Measurements from ENCODE around the gene LRRC17. TPM values are rescaled to one million over a fixed set of nuclear protein-coding genes. Genes with fewer than 3 reads are reported as not detected.

Gene LRRC17
- total and polyA plus RNA-seq, 2 of the 4 experiments (the other 2 are of a cell fraction), result 250 to 280 TPM

- Histone ChIP-seq H2BK5ac (ENCODE audit: low read depth, low read length, poor library complexity, severe bottlenecking) (peak overlapping the region; percentile 86), H3K9ac (ENCODE audit: low read depth, low read length) (no peak overlapping the region), H3K56ac (ENCODE audit: extremely low read depth, insufficient read depth, low read length) (peak overlapping the region; percentile 8; the same call in 1 of the 2 replicates), H2AFZ (replicated peaks; ENCODE audit: low read length, poor library complexity) (no peak overlapping the region), H3K4ac (ENCODE audit: low read depth, low read length) (peak overlapping the region; percentile 88), H2BK20ac (ENCODE audit: low read depth, low read length) (peak overlapping the region; percentile 86), H2AK9ac (replicated peaks; ENCODE audit: low read depth, low read length, poor library complexity) (no peak overlapping the region), H3K27me3 (ENCODE audit: control insufficient read depth, insufficient read depth, low read length) (no peaks in the 10 kb centered on the region), H2AK5ac (ENCODE audit: low read depth, low read length) (peak overlapping the region; percentile 84), H4K91ac (ENCODE audit: insufficient read depth, low read depth, low read length) (peak overlapping the region; percentile 45), H4K20me1 (ENCODE audit: insufficient read depth, low read length) (no peaks in the 10 kb centered on the region), H3K4me3 (ENCODE audit: insufficient read depth, low read depth, low read length) (no peak overlapping the region), H2BK15ac (ENCODE audit: low read depth, low read length) (peak overlapping the region; percentile 79; the same call in 2 of the 3 replicates), H3K79me1 (ENCODE audit: low read depth in 1 of 2, low read length in 2 of 2) (peaks cover 0 to 4% of the 10 kb centered on the region in 2 experiments; a peak in 2 of 4 replicates), H3K4me1 (ENCODE audit: control insufficient read depth, insufficient read depth, low read length) (peaks cover 13% of the 10 kb centered on the region), H3K14ac (replicated peaks; ENCODE audit: low read depth, low read length) (peak overlapping the region; percentile 85), H3K9me3 (ENCODE audit: control insufficient read depth, insufficient read depth, low read length) (no peaks in the 10 kb centered on the region), H4K5ac (ENCODE audit: low read depth, low read length) (peak overlapping the region; percentile 17), H4K8ac (ENCODE audit: low read depth in 2 of 2, low read length in 2 of 2) (peak overlapping the region; percentile 28 to 80; a peak in 3 of 4 replicates), H3K23ac (ENCODE audit: low read depth, low read length) (peak overlapping the region; percentile 76; the same call in 1 of the 2 replicates), H3K36me3 (ENCODE audit: control insufficient read depth, insufficient read depth, low read length) (no peaks in the 10 kb centered on the region), H2BK120ac (ENCODE audit: low read depth, low read length) (peak overlapping the region; percentile 87), H3K4me2 (ENCODE audit: low read depth, low read length) (no peak overlapping the region; the same call in 1 of the 2 replicates), H3K9me1 (ENCODE audit: insufficient read depth, low read length) (peaks cover 11% of the 10 kb centered on the region), H3K27ac (ENCODE audit: insufficient read depth, low read length) (peak overlapping the region; percentile 40; the same call in 1 of the 2 replicates), H3K18ac (ENCODE audit: low read depth, low read length) (peak overlapping the region; percentile 78)
- 88% methylated on average over 1 of the region's 5 CpGs; no CpG with 5 or more reads in 1 of the 2 experiments for WGBS, 2 experiments (ENCODE audit: extremely low coverage in 2 of 2, insufficient read length in 1 of 2)
- ChIA-PET CTCF (interaction anchor here (0.8 kb wide), 2 partner anchors 19 to 171 kb away, joined by 3 to 4 read pairs; no protein-coding TSS in a partner anchor), POLR2A (ENCODE audit: unreplicated experiment) (no interaction called here)
- peak; percentile 15 for ATAC-seq (ENCODE audit: low read depth)
- BruUV-seq (replicated peaks), result no TSS peak
- in situ Hi-C loops (cut with MboI; ENCODE audit: low sequenced_read_pairs) (no loop called here), intact Hi-C loops (cut with micrococcal nuclease) (no loop called here), dilution Hi-C loops (cut with HindIII; ENCODE audit: low sequenced_read_pairs, unreplicated experiment) (no loop called here)
- no peak for DNase-seq
- TF ChIP-seq CHD1 (IDR thresholded peaks at IDR 0.05; ENCODE audit: low read depth, low read length) (no peak), RAD21 (IDR thresholded peaks at IDR 0.05; ENCODE audit: low read length) (no peak), CTCF (conservative IDR thresholded peaks at IDR 0.05; ENCODE audit: low read depth, low read length) (no peak), USF2 (IDR thresholded peaks at IDR 0.05; ENCODE audit: low read depth, low read length) (no peak), ELK1 (IDR thresholded peaks at IDR 0.05; ENCODE audit: borderline replicate concordance, low read depth, low read length) (no peak), POLR2A (IDR thresholded peaks at IDR 0.05; ENCODE audit: low read depth, low read length) (no peak), MXI1 (IDR thresholded peaks at IDR 0.05; ENCODE audit: borderline replicate concordance, low read depth, low read length) (no peak), SMC3 (IDR thresholded peaks at IDR 0.05; ENCODE audit: low read depth, low read length) (no peak), MAFK (IDR thresholded peaks at IDR 0.05; ENCODE audit: low read depth, low read length) (no peak; the same call in 1 of the 2 replicates), MAZ (IDR thresholded peaks at IDR 0.05; ENCODE audit: borderline replicate concordance, low read depth, low read length) (no peak), CEBPB (IDR thresholded peaks at IDR 0.05; ENCODE audit: low read depth, low read length) (no peak), NFE2L2 (IDR thresholded peaks at IDR 0.05; ENCODE audit: low read depth, low read length) (no peak), RFX5 (IDR thresholded peaks at IDR 0.05; ENCODE audit: low read depth, low read length) (no peak), FOS (IDR thresholded peaks at IDR 0.05; ENCODE audit: low read depth, low read length) (no peak), BHLHE40 (IDR thresholded peaks at IDR 0.05; ENCODE audit: low read depth, low read length) (no peak)
These were observed 21.7 kb upstream of the LRRC17 start for GRCh38 chr7:102890971-102891692.

All from IMR-90 (cell line).